Gastroesophageal sphincter (tissue), 3 donors: Measurements from ENCODE around the gene FAIM2.

Source experiments
- EP300 ChIP-seq: sonication (generic); formaldehyde crosslinking; IDR thresholded peaks from one replicate; pipeline ENCODE4 v1.6.1; 2017; ENCODE audit warnings: antibody characterized with exemption, mild to moderate bottlenecking
- POLR2AphosphoS5 ChIP-seq: sonication (generic); formaldehyde crosslinking; IDR thresholded peaks from one replicate; pipeline ENCODE4 v1.6.1; 2017; ENCODE audit warnings: antibody characterized with exemption
- TF ChIP-seq, protein P1 (sequence below), 4 experiments: fragments of 200-600 bp in 2 of 4; fragments of 450-650 bp in 2 of 4; sonication (generic) in 1 of 4; IDR thresholded peaks; one replicate each; pipeline ENCODE4 v1.5.1; 2017 to 2019; ENCODE audit warnings: antibody characterized with exemption in 4 of 4, mild to moderate bottlenecking in 2 of 4, moderate library complexity in 2 of 4

DNA sequence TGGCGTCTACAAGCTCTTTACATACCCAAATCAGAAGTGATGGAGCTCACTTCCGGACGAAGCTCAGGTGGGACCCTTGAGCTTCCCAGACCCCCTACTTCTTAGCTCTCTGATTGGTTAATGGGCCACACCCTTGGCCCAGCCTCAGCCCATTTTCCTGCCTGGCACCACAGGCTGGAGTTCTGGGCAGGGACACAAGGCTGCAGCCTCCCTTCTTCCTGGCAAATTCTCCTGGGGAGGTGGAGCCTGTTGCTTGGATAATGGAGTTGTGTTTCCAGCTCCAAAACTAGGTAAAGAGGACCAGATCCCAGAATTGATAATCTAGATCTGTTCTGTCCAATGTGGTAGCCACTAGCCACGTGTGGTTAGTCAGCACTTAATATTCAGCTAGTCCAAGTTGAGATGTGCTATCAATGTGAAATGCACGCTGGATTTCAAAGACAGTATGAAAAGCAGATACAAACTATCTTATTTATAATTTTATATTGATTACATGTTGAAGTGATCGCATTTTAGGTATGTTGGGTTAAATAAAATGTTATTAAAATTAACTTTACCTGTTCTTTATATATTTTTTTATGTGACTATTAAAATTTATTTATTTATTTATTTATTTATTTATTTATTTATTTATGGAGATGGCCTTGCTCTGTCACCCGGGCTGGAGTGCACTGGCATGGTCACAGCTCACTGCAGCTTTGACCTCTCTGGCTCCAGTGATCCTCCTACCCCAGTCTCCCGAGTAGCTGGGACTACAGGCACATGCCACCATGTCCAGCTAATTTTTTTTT is 12.6 kb upstream of the FAIM2 start:
- TF ChIP-seq, protein P1, sequence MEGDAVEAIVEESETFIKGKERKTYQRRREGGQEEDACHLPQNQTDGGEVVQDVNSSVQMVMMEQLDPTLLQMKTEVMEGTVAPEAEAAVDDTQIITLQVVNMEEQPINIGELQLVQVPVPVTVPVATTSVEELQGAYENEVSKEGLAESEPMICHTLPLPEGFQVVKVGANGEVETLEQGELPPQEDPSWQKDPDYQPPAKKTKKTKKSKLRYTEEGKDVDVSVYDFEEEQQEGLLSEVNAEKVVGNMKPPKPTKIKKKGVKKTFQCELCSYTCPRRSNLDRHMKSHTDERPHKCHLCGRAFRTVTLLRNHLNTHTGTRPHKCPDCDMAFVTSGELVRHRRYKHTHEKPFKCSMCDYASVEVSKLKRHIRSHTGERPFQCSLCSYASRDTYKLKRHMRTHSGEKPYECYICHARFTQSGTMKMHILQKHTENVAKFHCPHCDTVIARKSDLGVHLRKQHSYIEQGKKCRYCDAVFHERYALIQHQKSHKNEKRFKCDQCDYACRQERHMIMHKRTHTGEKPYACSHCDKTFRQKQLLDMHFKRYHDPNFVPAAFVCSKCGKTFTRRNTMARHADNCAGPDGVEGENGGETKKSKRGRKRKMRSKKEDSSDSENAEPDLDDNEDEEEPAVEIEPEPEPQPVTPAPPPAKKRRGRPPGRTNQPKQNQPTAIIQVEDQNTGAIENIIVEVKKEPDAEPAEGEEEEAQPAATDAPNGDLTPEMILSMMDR (IDR thresholded peaks at IDR 0.05): no peak
- TF ChIP-seq EP300 (no peak), POLR2AphosphoS5 (no peak)
